AG04449 (cell line): ENCODE data around the gene MARCHF7.
A peak's percentile ranks its signal among the peaks of the same experiment; 100 is the strongest.

Source experiments
- CTCF ChIA-PET: fragments of 350-600 bp; formaldehyde crosslinking; extraction: SDS; loops from one replicate; lab custom pipeline; 2021; ENCODE audit warnings: antibody characterized with exemption; lab: Yijun Ruan, JAX
- POLR2A ChIA-PET: fragments of 400-600, 350-600 bp; formaldehyde crosslinking; extraction: SDS; loops from one replicate; lab custom pipeline; 2020; ENCODE audit warnings: antibody characterized with exemption, inconsistent platforms; lab: Yijun Ruan, JAX
- DNase-seq: peaks from one replicate; pipeline ENCODE4 v3.0.0-alpha.2; 2010; ENCODE audit warnings: low read depth, low spot score
- H3K4me3 ChIP-seq: 2 replicates; pipeline ENCODE4 v1.5.1; 2011; ENCODE audit warnings: low read depth, mild to moderate bottlenecking, control low read depth, low read length
- TF ChIP-seq, protein P1 (sequence below): IDR thresholded peaks from one replicate; pipeline ENCODE4 v1.5.1; 2011; ENCODE audit warnings: mild to moderate bottlenecking, moderate library complexity, low read length, control low read depth, inconsistent platforms; ENCODE audit not compliant: insufficient read depth; ENCODE audit errors: missing control alignments

MARCHF7 gene

DNA sequence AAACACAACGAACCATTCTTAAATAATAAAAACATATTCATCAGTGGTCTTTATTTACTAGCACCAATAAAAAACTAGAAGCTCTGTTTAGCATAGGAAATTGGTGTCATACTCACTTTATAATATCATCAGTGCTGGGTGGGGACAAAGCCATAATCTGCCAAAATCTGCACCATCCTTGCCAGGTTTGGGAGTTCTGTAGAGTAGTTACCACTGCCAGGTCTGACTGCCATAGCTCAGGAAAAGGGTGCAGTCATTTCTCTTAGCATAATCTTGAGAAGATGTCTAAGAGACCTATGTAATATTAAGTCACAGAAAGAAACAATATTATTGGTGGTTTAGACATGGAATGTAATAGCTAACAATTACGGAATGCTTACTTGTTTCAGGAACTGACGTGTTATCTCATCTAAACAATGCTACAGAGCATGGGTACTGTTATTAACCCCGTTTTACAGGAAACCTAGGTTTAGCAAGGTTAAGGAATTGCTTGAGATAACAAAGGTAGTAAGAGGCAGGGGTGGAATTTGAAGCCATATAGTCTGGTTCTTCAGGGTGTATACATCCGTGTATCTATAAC, 1.6 kb upstream of the MARCHF7 start:
- ChIA-PET CTCF (interaction anchor here (1.5 to 1.8 kb wide), 2 partner anchors 26 to 76 kb away, joined by 3 to 4 read pairs; no protein-coding TSS in a partner anchor), POLR2A (no interaction called here)
- no peak overlapping the region for H3K4me3 ChIP-seq
- TF ChIP-seq, protein P1, sequence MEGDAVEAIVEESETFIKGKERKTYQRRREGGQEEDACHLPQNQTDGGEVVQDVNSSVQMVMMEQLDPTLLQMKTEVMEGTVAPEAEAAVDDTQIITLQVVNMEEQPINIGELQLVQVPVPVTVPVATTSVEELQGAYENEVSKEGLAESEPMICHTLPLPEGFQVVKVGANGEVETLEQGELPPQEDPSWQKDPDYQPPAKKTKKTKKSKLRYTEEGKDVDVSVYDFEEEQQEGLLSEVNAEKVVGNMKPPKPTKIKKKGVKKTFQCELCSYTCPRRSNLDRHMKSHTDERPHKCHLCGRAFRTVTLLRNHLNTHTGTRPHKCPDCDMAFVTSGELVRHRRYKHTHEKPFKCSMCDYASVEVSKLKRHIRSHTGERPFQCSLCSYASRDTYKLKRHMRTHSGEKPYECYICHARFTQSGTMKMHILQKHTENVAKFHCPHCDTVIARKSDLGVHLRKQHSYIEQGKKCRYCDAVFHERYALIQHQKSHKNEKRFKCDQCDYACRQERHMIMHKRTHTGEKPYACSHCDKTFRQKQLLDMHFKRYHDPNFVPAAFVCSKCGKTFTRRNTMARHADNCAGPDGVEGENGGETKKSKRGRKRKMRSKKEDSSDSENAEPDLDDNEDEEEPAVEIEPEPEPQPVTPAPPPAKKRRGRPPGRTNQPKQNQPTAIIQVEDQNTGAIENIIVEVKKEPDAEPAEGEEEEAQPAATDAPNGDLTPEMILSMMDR, result no peak
- no peak for DNase-seq

DNA sequence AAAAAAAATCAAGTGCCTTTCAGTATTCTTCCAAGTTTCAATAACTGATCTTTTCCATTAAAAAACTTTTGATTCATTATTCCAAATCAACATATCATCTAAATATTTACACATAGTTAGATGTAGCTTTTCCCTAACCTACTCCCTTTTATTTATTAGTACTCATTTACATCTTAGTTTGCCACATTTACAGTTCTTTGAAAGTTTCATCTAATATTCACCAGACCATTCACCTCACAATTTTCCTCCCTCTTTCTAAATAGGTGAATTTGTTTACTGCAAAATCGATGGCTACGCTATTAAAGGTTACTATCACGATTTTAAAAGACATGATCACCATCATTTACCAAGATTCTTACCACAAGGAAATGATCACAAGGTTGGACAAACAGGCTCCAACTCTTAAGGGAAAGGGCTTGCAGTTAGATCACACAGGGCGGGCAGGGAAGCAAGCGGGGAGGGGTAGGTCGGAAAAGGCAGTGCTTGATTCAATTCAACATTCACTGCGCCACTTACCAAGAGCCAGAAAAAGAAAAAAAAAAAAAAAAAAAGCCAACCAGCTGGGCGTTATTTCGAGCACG, 654 bp upstream of the MARCHF7 start:
- TF ChIP-seq, protein P1, result no peak
- CTCF ChIA-PET, result interaction anchor here (0.6 to 2.1 kb wide), 10 partner anchors 8 to 578 kb away, joined by 3 to 6 read pairs (median 4); no protein-coding TSS in a partner anchor
- H3K4me3 ChIP-seq, result peak overlapping the region; percentile 99
- DNase-seq, result no peak
- POLR2A ChIA-PET, result interaction anchor here (0.6 to 1.8 kb wide), 11 partner anchors 10 to 870 kb away, joined by 3 to 18 read pairs (median 3); partner anchors contain the start of gene BAZ2B

DNA sequence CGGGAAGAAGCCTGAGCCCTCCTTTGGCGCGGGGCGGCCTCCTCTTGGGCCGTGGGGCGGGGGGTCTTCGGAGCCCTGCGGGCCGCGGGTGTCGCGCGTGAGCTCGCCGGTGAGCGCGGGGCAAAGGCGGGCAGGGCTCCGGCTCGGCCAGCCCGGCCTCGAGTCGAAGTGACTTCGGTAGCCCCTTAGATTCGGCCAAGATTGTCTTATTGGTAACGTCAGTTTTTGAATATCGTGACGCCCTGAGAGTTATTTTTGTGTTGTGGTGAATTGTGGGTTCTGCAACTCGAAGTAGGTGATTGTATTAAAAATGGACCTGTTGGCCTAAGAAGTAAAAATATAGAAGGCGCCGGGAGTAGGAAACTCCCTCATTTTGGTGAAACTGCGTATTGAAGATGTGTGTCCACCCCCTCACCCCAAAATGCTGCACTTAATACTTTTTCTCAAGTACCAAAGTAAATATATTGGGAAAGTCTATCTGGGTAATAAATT, 669 bp downstream of the MARCHF7 start:
- POLR2A ChIA-PET, result interaction anchor here (0.6 to 1.8 kb wide), 5 partner anchors 64 to 586 kb away, joined by 3 to 18 read pairs (median 3); partner anchors contain the start of gene BAZ2B
- no peak for DNase-seq
- TF ChIP-seq, protein P1, result no peak
- CTCF ChIA-PET, result interaction anchor here (0.6 to 2.1 kb wide), 4 partner anchors 9 to 580 kb away, joined by 3 to 8 read pairs (median 4); no protein-coding TSS in a partner anchor
- H3K4me3 ChIP-seq, result peak overlapping the region; percentile 99

DNA sequence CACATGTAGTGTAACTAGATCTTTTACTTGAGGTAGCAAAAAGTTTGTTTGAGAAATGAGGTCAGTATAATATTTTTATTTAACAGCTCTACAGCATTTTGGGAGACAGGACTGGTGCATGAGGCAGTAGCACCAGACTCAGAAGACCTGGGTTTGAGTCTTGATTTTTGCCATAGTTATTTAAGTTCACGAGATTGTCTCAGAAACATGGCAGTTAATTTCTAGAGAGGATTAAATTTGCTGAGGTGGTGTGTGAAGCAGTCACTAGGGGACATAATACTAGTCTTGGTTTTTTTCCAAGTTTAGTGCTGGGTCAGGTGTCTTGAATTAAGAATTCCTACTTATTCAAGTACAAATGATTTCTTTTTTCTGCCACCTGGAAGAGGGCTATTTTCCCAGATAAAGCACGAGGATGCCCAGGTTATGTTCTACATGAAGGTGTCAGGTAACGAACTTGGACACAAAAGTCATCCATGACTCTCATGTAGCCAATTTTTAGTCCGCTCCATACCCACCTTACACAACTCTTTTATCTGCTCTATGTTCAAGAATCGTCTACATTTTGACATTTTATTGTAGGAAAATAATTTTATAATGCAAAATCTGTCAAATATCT, 1.4 kb downstream of the MARCHF7 start:
- CTCF ChIA-PET, result interaction anchor here (1.5 kb wide), 1 partner anchor 8 kb away, joined by 8 read pairs; no protein-coding TSS in a partner anchor
- H3K4me3 ChIP-seq, result peak overlapping the region; percentile 99
- POLR2A ChIA-PET, result interaction anchor here (1.7 kb wide), 1 partner anchor 64 kb away, joined by 3 read pairs; no protein-coding TSS in a partner anchor
- TF ChIP-seq, protein P1, result no peak
- DNase-seq, result no peak

DNA sequence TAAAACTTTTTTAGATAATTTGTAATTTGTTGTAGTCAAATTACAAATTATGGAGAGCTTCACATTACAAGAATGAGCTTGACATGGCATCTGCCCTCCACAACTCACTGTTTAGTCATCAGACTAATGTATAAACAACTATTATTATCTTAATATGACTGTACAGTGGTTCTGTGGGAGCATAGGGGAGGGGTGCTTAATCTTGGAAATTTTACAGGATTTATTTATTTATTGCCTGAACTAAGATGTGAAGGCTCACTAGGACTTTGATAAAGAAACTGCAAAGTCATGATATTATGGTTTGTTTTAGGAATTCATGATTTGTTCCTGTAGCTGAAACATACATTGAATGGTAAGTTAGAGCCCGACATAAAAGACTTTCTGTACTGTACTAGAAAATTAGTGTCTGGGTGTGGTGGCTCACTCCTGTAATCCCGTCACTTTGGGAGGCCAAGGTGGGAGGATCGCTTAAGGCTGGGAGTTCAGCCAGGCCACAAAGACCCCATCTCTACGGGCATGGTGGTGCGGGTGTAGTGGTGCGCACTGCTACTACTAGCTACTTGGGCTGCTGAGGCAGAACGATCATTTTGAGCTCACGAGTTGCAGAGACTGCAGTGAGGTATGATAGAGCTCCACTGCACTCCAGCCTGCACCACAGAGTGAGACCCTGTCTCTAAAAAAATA, 2.1 kb downstream of the MARCHF7 start:
- DNase-seq, result no peak
- TF ChIP-seq, protein P1, result no peak
- ChIA-PET POLR2A (interaction anchor here (0.5 to 1.7 kb wide), 3 partner anchors 15 to 417 kb away, joined by 3 read pairs; no protein-coding TSS in a partner anchor), CTCF (no interaction called here)
- H3K4me3 ChIP-seq, result peak overlapping the region; percentile 99
